Smooth muscle cell (in vitro differentiated cells): ENCODE data around the gene ABHD16A. TPM values are rescaled to one million over a fixed set of nuclear protein-coding genes. Genes with fewer than 3 reads are reported as not detected.

Experiments used
- DNase-seq: peaks from one replicate; lab custom pipeline; 2025; ENCODE audit not compliant: unreplicated experiment; lab: John Stamatoyannopoulos, UW
- H2AFZ ChIP-seq: fragments of 200-600 bp; sonication (generic); 2 replicates; pipeline ENCODE4 v1.6.0; 2016; ENCODE audit warnings: antibody characterized with exemption, low read depth, mild to moderate bottlenecking
- H3F3A ChIP-seq: fragments of 200-600 bp; sonication (generic); 2 replicates; pipeline ENCODE4 v1.6.0; 2017; ENCODE audit warnings: antibody characterized with exemption, low read depth
- H3K27ac ChIP-seq: fragments of 200-600 bp; sonication (generic); 2 replicates; pipeline ENCODE4 v1.5.1; 2016; ENCODE audit warnings: low read depth, mild to moderate bottlenecking
- H3K27me3 ChIP-seq: fragments of 200-600 bp; sonication (generic); 2 replicates; pipeline ENCODE4 v1.6.1; 2016; ENCODE audit warnings: low read depth, mild to moderate bottlenecking
- H3K36me3 ChIP-seq: fragments of 200-600 bp; sonication (generic); 2 replicates; pipeline ENCODE4 v1.5.1; 2016; ENCODE audit warnings: low read depth
- H3K4me1 ChIP-seq: fragments of 200-600 bp; sonication (generic); 2 replicates; pipeline ENCODE4 v1.5.1; 2016; ENCODE audit warnings: low read depth
- H3K4me2 ChIP-seq: fragments of 200-600 bp; sonication (generic); 2 replicates; pipeline ENCODE4 v1.6.0; 2016; ENCODE audit warnings: mild to moderate bottlenecking
- H3K4me3 ChIP-seq: fragments of 200-600 bp; sonication (generic); 2 replicates; pipeline ENCODE4 v1.5.1; 2016; ENCODE audit warnings: mild to moderate bottlenecking
- H3K79me2 ChIP-seq: fragments of 200-600 bp; sonication (generic); 2 replicates; pipeline ENCODE4 v1.6.0; 2016; ENCODE audit warnings: low read depth, mild to moderate bottlenecking
- H3K9ac ChIP-seq: fragments of 200-600 bp; sonication (generic); 2 replicates; pipeline ENCODE4 v1.6.0; 2016; ENCODE audit warnings: low read depth
- H3K9me3 ChIP-seq: fragments of 200-600 bp; sonication (generic); replicated peaks from 2 replicates; pipeline ENCODE4 v1.5.1; 2016; ENCODE audit warnings: low read depth
- H4K20me1 ChIP-seq: fragments of 200-600 bp; sonication (generic); 2 replicates; pipeline ENCODE4 v1.6.0; 2016; ENCODE audit warnings: low read depth
- CTCF ChIP-seq: fragments of 200-600 bp; sonication (generic); IDR thresholded peaks from 2 replicates; pipeline ENCODE4 v1.5.1; 2017; ENCODE audit warnings: borderline replicate concordance, mild to moderate bottlenecking, antibody characterized with exemption; ENCODE audit not compliant: insufficient read depth, poor library complexity, severe bottlenecking
- WGBS: methylation state at CpG from one replicate; pipeline ENCODE4 v1.1.7; 2016; ENCODE audit warnings: low lambda C conversion rate; 5-methylcytosine and 5-hydroxymethylcytosine counted together
- polyA plus RNA-seq: library from polyadenylated mRNA; unstranded; fragments of >200 nt; fragmentation: Nextera tagmentation; extraction: Ambion mirVana; gene quantifications from 2 replicates; pipeline ENCODE4 v1.2.1, GENCODE V29; 2016
- total RNA-seq: library from RNA; depleted of rRNA; stranded (reverse); fragments of >200 nt; gene quantifications from 2 replicates; pipeline ENCODE4 v1.2.3, GENCODE V29; 2014

The ABHD16A gene
- total and polyA plus RNA-seq, 2 experiments from 2014 or later: 24.9 to 39.9 TPM

GRCh38 chr6:31680226-31681134, 22.6 kb downstream of the ABHD16A start, which contains the start of gene LY6G5C:
Gene LY6G5C (minus strand): TSS chr6:31681067. CDS start chr6:31680373, 694 bp downstream.
- peak within 1 kb of the TSS; percentile 70 for H2AFZ ChIP-seq
- peak; percentile 28 for DNase-seq
- H3K9me3 ChIP-seq: no peaks in the 10 kb centered on the region
- H3K4me3 ChIP-seq: peak within 1 kb of the TSS; percentile 60
- TF ChIP-seq CTCF: peak; percentile 62
- peaks cover 14% of the 10 kb centered on the region for H3K4me1 ChIP-seq
- H3K4me2 ChIP-seq: peak within 1 kb of the TSS; percentile 100
- H3F3A ChIP-seq: no peaks in the 10 kb centered on the region
- no peak within 1 kb of the TSS for H3K27ac ChIP-seq
- no peaks in the 10 kb centered on the region for H3K79me2 ChIP-seq
- peak within 1 kb of the TSS; percentile 28 for H3K9ac ChIP-seq
- H4K20me1 ChIP-seq: no peaks in the 10 kb centered on the region
- WGBS: 13% methylated on average over 17 of the region's 17 CpGs
- H3K27me3 ChIP-seq: no peaks in the 10 kb centered on the region
- no peaks in the 10 kb centered on the region for H3K36me3 ChIP-seq

DNA sequence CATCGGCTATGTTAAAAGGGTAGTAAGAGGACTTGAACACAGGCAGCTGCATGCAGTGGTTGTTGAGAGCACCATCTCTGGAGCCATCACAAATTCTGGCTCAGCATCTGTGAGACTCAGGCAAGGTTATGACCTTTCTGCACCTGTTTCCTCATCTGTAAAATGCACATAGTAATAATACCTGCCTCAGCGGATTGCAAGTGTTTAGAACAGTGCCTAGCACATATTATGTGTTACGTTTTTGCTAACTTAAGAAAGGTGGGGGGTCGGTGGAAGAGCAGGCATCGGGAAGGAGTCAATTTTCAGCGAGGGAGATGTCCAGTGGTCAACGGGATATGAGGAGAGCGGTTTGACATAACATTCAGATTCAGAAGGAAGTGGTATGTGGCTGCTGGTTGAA, 25.2 kb downstream of the ABHD16A start:
- no peaks in the 10 kb centered on the region for H3K9me3 ChIP-seq
- no peak for TF ChIP-seq CTCF
- H3K9ac ChIP-seq: no peak overlapping the region
- no peak overlapping the region for H3K4me2 ChIP-seq
- no peaks in the 10 kb centered on the region for H3K27me3 ChIP-seq
- no peak overlapping the region for H2AFZ ChIP-seq
- WGBS: 79% methylated on average over 8 of the region's 8 CpGs
- H4K20me1 ChIP-seq: no peaks in the 10 kb centered on the region
- no peaks in the 10 kb centered on the region for H3K36me3 ChIP-seq
- H3K79me2 ChIP-seq: no peaks in the 10 kb centered on the region
- H3K27ac ChIP-seq: no peak overlapping the region
- no peak overlapping the region for H3K4me3 ChIP-seq
- DNase-seq: no peak
- H3K4me1 ChIP-seq: peaks cover 9% of the 10 kb centered on the region
- H3F3A ChIP-seq: peaks cover 7% of the 10 kb centered on the region

DNA sequence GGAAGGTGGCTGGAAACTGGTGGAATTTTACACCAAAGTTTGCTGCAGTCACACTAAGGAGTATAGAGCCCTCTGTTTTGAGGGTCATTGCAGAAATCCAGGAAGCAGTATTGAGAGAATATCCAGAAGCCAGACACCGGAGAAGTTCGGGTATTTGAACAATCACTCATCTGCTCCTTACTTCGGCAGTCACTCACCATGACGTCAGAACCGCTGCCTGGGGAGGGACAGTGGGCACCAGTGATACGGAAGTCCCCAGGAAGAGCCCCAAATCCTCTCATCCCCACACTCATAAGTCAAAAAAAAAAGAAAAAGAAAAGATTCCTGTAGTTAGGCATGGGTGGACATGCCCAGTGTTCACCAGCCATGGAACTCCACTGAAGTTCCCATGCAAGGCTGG, 26.2 kb downstream of the ABHD16A start:
- Histone ChIP-seq H2AFZ (no peak overlapping the region), H3F3A (peaks cover 7% of the 10 kb centered on the region)

More for the DNA sequence above, 26.2 kb downstream of the ABHD16A start:
- H3K36me3 ChIP-seq: no peaks in the 10 kb centered on the region
- DNase-seq: no peak
- 69% methylated on average over 6 of the region's 6 CpGs for WGBS
- TF ChIP-seq CTCF: no peak
- no peaks in the 10 kb centered on the region for H3K27me3 ChIP-seq
- no peak overlapping the region for H3K27ac ChIP-seq
- H3K79me2 ChIP-seq: no peaks in the 10 kb centered on the region
- no peak overlapping the region for H3K9ac ChIP-seq
- H3K9me3 ChIP-seq: no peaks in the 10 kb centered on the region
- no peaks in the 10 kb centered on the region for H4K20me1 ChIP-seq
- H3K4me1 ChIP-seq: peaks cover 9% of the 10 kb centered on the region
- no peak overlapping the region for H3K4me2 ChIP-seq
- H3K4me3 ChIP-seq: no peak overlapping the region
